Uterus (tissue), 2 donors: ENCODE measurements around the gene WDR7.

Experiments
- CTCF ChIP-seq, 4 experiments: fragments of 200-600 bp in 2 of 4; fragments of 450-650 bp in 2 of 4; sonication (generic) in 2 of 4; IDR thresholded peaks; one replicate each; pipeline ENCODE4 v1.5.1; 2016 to 2019; ENCODE audit warnings: antibody characterized with exemption in 4 of 4, mild to moderate bottlenecking in 2 of 4, moderate library complexity in 1 of 4
- POLR2A ChIP-seq, 2 donors: fragments of 450-650 bp; IDR thresholded peaks; one replicate each; pipeline ENCODE4 v1.6.1; 2016; ENCODE audit warnings: antibody characterized with exemption in 2 of 2, mild to moderate bottlenecking in 1 of 2, moderate library complexity in 1 of 2

GRCh38 chr18:57025540-57025939 is 374.4 kb downstream of the WDR7 start:
- no peak for TF ChIP-seq POLR2A (IDR thresholded peaks at IDR 0.05)
- no peak for TF ChIP-seq CTCF (IDR thresholded peaks at IDR 0.05)
